HFFc6 (cell line): ENCODE results near the gene DNAJC18. TPM values are rescaled to one million over a fixed set of nuclear protein-coding genes. Genes with fewer than 3 reads are reported as not detected.

ENCODE experiments used
- DNase-seq: peaks from one replicate; pipeline ENCODE4 v3.0.0-alpha.2; 2018
- H3K27ac Mint-ChIP-seq: 2 replicates; pipeline ENCODE4 v1.8.0; 2020; ENCODE audit warnings: mild to moderate bottlenecking, mixed read lengths
- H3K27me3 Mint-ChIP-seq: 2 replicates; pipeline ENCODE4 v1.8.0; 2021; ENCODE audit warnings: mild to moderate bottlenecking, moderate library complexity, mixed read lengths; ENCODE audit not compliant: insufficient read depth
- H3K36me3 Mint-ChIP-seq: 2 replicates; pipeline ENCODE4 v1.8.0; 2021; ENCODE audit warnings: low read depth, mixed read lengths
- H3K4me1 Mint-ChIP-seq: 2 replicates; pipeline ENCODE4 v1.8.0; 2020; ENCODE audit warnings: low read depth, mixed read lengths
- H3K4me3 Mint-ChIP-seq: 2 replicates; pipeline ENCODE4 v1.8.0; 2020; ENCODE audit warnings: mild to moderate bottlenecking, moderate library complexity, mixed read lengths
- H3K9me3 Mint-ChIP-seq: 2 replicates; pipeline ENCODE4 v1.8.0; 2020; ENCODE audit warnings: mild to moderate bottlenecking, mixed read lengths
- total RNA-seq, 6 experiments: library from RNA; stranded (reverse); fragmentation: NEBNext Ultra II Directional; extraction: Animal tissue kit (Norgen Biotek cat#: 25700); gene quantifications; 2 replicates in 1 of 6; 3 replicates in 5 of 6; pipeline ENCODE4 v1.2.3, GENCODE V29; 2021
- TF ChIP-seq, protein P1 (sequence below): fragments of 200-600 bp; sonication (generic); IDR thresholded peaks from 2 replicates; pipeline ENCODE4 v1.5.0; 2021; ENCODE audit warnings: antibody characterized with exemption, mild to moderate bottlenecking

Gene DNAJC18
- total RNA-seq, 6 experiments from 2014 or later = 14.3 to 19.9 (median 18.2) TPM

DNA sequence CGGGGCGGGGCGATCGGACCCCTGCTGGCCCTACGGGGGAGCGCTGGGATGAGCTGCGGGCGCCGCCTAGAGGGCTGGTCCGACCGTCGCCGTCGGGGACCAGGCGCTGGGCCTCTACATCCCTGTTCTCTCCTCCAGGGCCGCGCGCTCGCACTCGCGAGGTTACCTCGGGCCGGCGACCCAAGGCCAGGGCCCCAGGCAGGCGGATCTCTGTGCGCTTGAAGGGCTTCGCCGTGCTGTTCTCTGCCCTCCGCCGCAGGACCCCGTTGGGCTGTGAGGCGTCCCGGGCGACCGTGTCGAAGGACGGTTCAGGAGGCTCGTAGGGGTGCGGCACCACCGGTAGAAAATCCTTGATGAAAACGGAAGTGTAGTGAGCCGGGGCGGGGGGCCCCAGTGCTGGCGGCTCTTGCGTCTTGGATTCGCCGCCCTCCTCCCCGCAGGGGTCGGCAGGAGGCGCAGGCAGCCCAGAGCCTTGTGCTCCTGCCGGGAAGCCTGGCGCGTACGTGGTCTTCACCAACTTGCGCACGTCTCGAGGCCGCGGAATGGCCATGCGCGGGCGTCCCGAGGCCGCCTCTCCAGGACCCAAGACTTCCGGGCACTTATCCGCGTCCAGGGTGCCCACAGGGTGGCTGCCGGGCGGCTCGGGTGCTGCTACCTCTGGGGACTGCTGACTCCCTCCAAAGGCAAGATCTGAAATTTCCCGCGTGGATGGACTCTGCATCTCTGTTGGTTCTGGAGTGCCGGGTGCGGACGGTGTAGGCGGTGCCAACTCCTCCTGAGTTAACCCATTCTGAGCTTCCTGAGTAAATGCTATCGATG is 46.4 kb downstream of the DNAJC18 start:
- no peak for DNase-seq
- peaks cover 6% of the 10 kb centered on the region for H3K27me3 Mint-ChIP-seq
- H3K9me3 Mint-ChIP-seq = peaks cover 5% of the 10 kb centered on the region; the same call in 1 of the 2 replicates
- peaks cover 25% of the 10 kb centered on the region for H3K4me1 Mint-ChIP-seq
- H3K4me3 Mint-ChIP-seq = peak overlapping the region; percentile 71; the same call in 1 of the 2 replicates
- H3K27ac Mint-ChIP-seq = peak overlapping the region; percentile 65; the same call in 1 of the 2 replicates
- TF ChIP-seq, protein P1, sequence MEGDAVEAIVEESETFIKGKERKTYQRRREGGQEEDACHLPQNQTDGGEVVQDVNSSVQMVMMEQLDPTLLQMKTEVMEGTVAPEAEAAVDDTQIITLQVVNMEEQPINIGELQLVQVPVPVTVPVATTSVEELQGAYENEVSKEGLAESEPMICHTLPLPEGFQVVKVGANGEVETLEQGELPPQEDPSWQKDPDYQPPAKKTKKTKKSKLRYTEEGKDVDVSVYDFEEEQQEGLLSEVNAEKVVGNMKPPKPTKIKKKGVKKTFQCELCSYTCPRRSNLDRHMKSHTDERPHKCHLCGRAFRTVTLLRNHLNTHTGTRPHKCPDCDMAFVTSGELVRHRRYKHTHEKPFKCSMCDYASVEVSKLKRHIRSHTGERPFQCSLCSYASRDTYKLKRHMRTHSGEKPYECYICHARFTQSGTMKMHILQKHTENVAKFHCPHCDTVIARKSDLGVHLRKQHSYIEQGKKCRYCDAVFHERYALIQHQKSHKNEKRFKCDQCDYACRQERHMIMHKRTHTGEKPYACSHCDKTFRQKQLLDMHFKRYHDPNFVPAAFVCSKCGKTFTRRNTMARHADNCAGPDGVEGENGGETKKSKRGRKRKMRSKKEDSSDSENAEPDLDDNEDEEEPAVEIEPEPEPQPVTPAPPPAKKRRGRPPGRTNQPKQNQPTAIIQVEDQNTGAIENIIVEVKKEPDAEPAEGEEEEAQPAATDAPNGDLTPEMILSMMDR = peak; percentile 65
- H3K36me3 Mint-ChIP-seq = peaks cover 7% of the 10 kb centered on the region

DNA sequence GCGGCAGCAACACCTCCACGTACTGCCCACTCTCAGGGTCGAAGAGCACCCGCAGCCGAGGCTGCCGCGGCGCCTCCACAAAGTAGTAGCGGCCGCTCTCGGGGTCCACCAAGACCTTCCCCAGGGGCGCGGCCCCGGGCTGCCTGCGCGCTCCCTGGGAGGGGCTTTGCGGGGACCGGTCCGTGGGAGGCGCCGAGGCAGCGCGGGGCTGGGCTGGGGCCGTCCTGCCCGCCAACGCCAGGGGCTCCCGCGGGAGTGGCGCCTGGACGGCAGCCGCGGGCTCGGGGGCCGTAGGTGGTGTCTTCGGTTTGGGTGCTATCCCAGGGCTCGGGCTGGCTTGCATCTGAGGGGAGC is 47.0 kb downstream of the DNAJC18 start:
- H3K4me3 Mint-ChIP-seq = no peak overlapping the region

DNA sequence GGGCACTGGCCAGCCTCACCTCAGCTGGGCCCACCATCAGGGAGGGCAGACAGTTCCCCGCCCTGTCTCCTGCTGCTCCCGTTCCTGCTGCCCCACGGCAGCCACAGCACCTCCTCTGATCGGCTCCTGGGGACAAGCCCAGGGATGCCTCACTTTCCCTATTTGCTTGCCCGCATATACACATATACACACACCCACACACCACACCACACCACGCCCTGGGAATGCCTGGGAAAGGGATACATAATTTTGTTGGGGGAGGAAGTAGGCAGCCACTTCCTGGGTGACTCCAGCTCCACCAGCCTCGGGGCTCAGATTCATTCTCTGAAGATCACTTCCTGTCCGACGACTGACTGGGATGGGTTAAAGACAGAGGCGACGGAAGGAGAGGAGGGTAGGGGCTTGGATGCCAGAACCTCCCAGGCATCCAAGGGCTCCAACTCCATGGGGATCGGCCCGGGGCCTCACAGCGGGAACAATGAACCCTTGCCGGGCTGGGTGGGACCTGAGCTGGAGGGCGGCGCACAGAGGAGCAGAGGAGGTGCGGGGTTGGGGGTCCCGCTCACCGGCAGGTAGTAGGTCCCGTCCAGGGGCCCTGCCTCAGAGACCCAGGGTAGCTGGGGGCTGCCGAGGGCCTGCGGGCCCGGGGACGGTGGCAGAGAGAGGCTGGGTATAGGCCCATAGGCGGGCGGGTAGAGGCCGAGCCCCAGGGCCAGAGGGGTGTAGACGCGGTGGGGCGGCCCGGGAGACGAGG is 47.6 kb downstream of the DNAJC18 start:
- DNase-seq = peak; percentile 58
- Mint-ChIP-seq H3K9me3 (peaks cover 5% of the 10 kb centered on the region; the same call in 1 of the 2 replicates), H3K27me3 (peaks cover 5% of the 10 kb centered on the region), H3K36me3 (peaks cover 7% of the 10 kb centered on the region), H3K4me1 (peaks cover 22% of the 10 kb centered on the region), H3K27ac (peak overlapping the region; percentile 98), H3K4me3 (peak overlapping the region; percentile 82)
- TF ChIP-seq, protein P1 = no peak

More for the DNA sequence above, 47.0 kb downstream of the DNAJC18 start:
- H3K9me3 Mint-ChIP-seq = peaks cover 5% of the 10 kb centered on the region; the same call in 1 of the 2 replicates
- peaks cover 5% of the 10 kb centered on the region for H3K27me3 Mint-ChIP-seq
- H3K4me1 Mint-ChIP-seq = peaks cover 22% of the 10 kb centered on the region
- H3K36me3 Mint-ChIP-seq = peaks cover 7% of the 10 kb centered on the region
- TF ChIP-seq, protein P1 = no peak
- no peak overlapping the region for H3K27ac Mint-ChIP-seq
- DNase-seq = no peak

DNA sequence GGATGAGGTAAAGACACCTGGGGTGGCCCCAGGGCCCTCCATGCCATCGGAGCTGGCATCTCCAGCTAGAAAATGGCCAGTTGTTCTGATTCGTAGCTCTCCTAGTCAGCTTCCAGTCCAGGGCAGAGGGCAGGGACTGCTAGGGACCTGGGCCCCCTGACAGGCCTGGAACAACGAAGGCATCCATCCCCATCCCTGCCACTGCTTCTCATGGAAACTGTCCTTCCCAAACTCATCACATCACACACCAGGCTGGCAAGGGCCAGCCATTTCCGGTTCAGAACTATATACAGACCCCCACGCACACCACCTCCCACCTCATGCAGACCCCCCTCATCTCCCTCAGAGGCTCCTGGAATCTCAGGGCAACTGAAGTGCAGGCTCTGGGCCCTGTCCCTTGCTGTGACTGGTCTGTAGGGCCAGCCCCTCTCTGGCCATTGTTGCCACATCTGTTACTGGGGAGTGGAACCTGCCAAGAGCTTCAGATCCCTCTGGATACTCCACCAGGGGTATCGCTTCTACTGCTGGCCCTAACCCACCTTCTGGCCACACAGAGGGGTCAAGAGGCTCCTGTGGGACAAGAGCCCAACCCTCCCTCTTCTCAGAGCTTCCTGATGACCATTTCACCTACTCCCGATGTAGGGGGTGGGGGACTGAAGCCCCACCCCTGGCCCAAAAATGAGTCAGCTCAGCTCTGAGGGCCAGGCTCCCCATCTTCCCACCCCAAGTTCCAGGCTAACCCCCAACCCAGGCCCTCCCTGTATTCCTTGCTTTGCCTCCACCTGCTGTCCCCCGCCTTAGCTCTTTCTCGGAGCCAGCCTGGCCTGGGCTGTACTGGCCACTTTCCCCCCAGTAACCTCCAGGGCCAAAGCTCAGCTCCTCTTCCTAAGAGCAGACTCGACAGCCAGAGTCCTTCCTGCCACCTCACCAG is 48.4 kb downstream of the DNAJC18 start:
- Mint-ChIP-seq H3K27me3 (peaks cover 3% of the 10 kb centered on the region), H3K4me3 (peak overlapping the region; percentile 82; the same call in 1 of the 2 replicates), H3K9me3 (peaks cover 5% of the 10 kb centered on the region; the same call in 1 of the 2 replicates), H3K36me3 (peaks cover 7% of the 10 kb centered on the region), H3K4me1 (peaks cover 27% of the 10 kb centered on the region), H3K27ac (peak overlapping the region; percentile 98)
- no peak for DNase-seq
- TF ChIP-seq, protein P1 = no peak
